Upper lobe of left lung (tissue), 6 donors: ENCODE data around the gene CARMIL1. TPM values are rescaled to one million over a fixed set of nuclear protein-coding genes. Genes with fewer than 3 reads are reported as not detected.

ENCODE experiments used
- ATAC-seq, 2 donors: fragments of 200-7000 bp; cut with Tn5 transposase; one replicate each; pipeline ENCODE4 v1.9.1; 2022; ENCODE audit warnings: mild to moderate bottlenecking in 2 of 2, moderate library complexity in 2 of 2; ENCODE audit not compliant: low FRiP score in 2 of 2
- DNase-seq, 2 donors: peaks; one replicate each; pipeline ENCODE4 v3.0.0-alpha.2; 2019 to 2020
- H3K27ac ChIP-seq, 4 donors: fragments of 200-600 bp; sonication (generic); one replicate each; pipeline ENCODE4 v1.5.1; 2016 to 2019
- H3K27me3 ChIP-seq, 4 donors: fragments of 200-600 bp; sonication (generic); one replicate each; pipeline ENCODE4 v1.5.1; 2017 to 2019
- H3K36me3 ChIP-seq, 4 donors: fragments of 200-600 bp; sonication (generic); one replicate each; pipeline ENCODE4 v1.5.1; 2016 to 2019
- H3K4me1 ChIP-seq, 4 donors: fragments of 200-600 bp; sonication (generic); one replicate each; pipeline ENCODE4 v1.5.1; 2018 to 2019
- H3K4me3 ChIP-seq, 4 donors: fragments of 200-600 bp; sonication (generic); one replicate each; pipeline ENCODE4 v1.5.1; 2017 to 2019; ENCODE audit warnings: mild to moderate bottlenecking in 2 of 4, moderate library complexity in 1 of 4
- H3K9me3 ChIP-seq, 4 donors: fragments of 200-600 bp; sonication (generic); one replicate each; pipeline ENCODE4 v1.5.1; 2018 to 2019
- CTCF ChIP-seq, 6 experiments: fragments of 450-650 bp in 4 of 6; fragments of 200-600 bp in 2 of 6; sonication (generic) in 2 of 6; IDR thresholded peaks; one replicate each; pipeline ENCODE4 v1.5.1; 2016 to 2019; ENCODE audit warnings: antibody characterized with exemption in 6 of 6
- EP300 ChIP-seq, 4 donors: sonication (generic); formaldehyde crosslinking; IDR thresholded peaks; one replicate each; pipeline ENCODE4 v1.5.1; 2017; ENCODE audit warnings: antibody characterized with exemption in 4 of 4, control low read depth in 2 of 4
- POLR2A ChIP-seq, 4 donors: fragments of 450-650 bp; IDR thresholded peaks; one replicate each; pipeline ENCODE4 v1.5.1; 2016 to 2017; ENCODE audit warnings: antibody characterized with exemption in 4 of 4, mild to moderate bottlenecking in 2 of 4
- POLR2AphosphoS5 ChIP-seq, 2 donors: sonication (generic); formaldehyde crosslinking; IDR thresholded peaks; one replicate each; pipeline ENCODE4 v1.5.1; 2017; ENCODE audit warnings: antibody characterized with exemption in 2 of 2
- WGBS, 2 donors: methylation state at CpG; one replicate each; pipeline ENCODE4 v1.1.5; 2017 to 2018; 5-methylcytosine and 5-hydroxymethylcytosine counted together
- total RNA-seq, 6 donors: library from RNA; depleted of rRNA in 4 of 6; stranded (reverse); fragments of >200 nt in 4 of 6; gene quantifications; one replicate each; pipeline versions ENCODE4 v1.1.0 to v1.2.1, GENCODE V29; 2016 to 2021
- donor health status: DM: no; HTN: no; CAD: no; lungs with moderate emphysema.
- donor health status: DM: no; HTN: yes; CAD: no; lungs with severe emphysema.

Gene CARMIL1
- total RNA-seq, 6 donors from 2014 or later, result 19.8 to 78.6 (median 44.9) TPM

GRCh38 chr6:25410102-25410501, 130.9 kb downstream of the CARMIL1 start:
- TF ChIP-seq POLR2A (IDR thresholded peaks at IDR 0.05), result no peak
- no peak for TF ChIP-seq POLR2AphosphoS5 (IDR thresholded peaks at IDR 0.05)
- no peak for TF ChIP-seq CTCF (IDR thresholded peaks at IDR 0.05)
- TF ChIP-seq EP300 (IDR thresholded peaks at IDR 0.05), result no peak
- no peak overlapping the region for H3K27ac ChIP-seq
- peaks cover 20 to 53% (median 25%) of the 10 kb centered on the region in 4 donors for H3K4me1 ChIP-seq
- no peaks in the 10 kb centered on the region for H3K36me3 ChIP-seq
- ATAC-seq, result no peak
- H3K27me3 ChIP-seq, result no peaks in the 10 kb centered on the region
- no peaks in the 10 kb centered on the region for H3K9me3 ChIP-seq
- 81 to 83% methylated on average over 1 of the region's 1 CpG for WGBS, 2 donors
- no peak for DNase-seq
- H3K4me3 ChIP-seq, result no peak overlapping the region

- TF ChIP-seq EP300 (IDR thresholded peaks at IDR 0.05) (no peak), POLR2A (IDR thresholded peaks at IDR 0.05) (no peak), CTCF (IDR thresholded peaks at IDR 0.05) (no peak), POLR2AphosphoS5 (IDR thresholded peaks at IDR 0.05) (no peak)
- Histone ChIP-seq H3K9me3 (no peaks in the 10 kb centered on the region), H3K27me3 (no peaks in the 10 kb centered on the region), H3K4me3 (peak overlapping the region in 1 of 4 donors; percentile 5), H3K36me3 (no peaks in the 10 kb centered on the region), H3K4me1 (peaks cover 10 to 54% (median 17%) of the 10 kb centered on the region in 4 donors), H3K27ac (no peak overlapping the region)
- ATAC-seq (no peak), DNase-seq (no peak)
- WGBS, 2 donors, result 68 to 71% methylated on average over 7 of the region's 7 CpGs
Observed at GRCh38 chr6:25411316-25411950, 132.3 kb downstream of the CARMIL1 start.

- Histone ChIP-seq H3K4me3 (no peak overlapping the region), H3K27ac (no peak overlapping the region), H3K9me3 (no peaks in the 10 kb centered on the region), H3K4me1 (peaks cover 15 to 68% (median 29%) of the 10 kb centered on the region in 4 donors), H3K27me3 (no peaks in the 10 kb centered on the region), H3K36me3 (no peaks in the 10 kb centered on the region)
- no peak for ATAC-seq
- no peak for DNase-seq
- WGBS, 2 donors, result 67 to 83% methylated on average over 1 of the region's 1 CpG
- TF ChIP-seq POLR2AphosphoS5 (IDR thresholded peaks at IDR 0.05) (no peak), POLR2A (IDR thresholded peaks at IDR 0.05) (no peak), CTCF (IDR thresholded peaks at IDR 0.05) (no peak), EP300 (IDR thresholded peaks at IDR 0.05) (no peak)
Observed at GRCh38 chr6:25413207-25413905, 134.2 kb downstream of the CARMIL1 start.

GRCh38 chr6:25414168-25414567, 135.0 kb downstream of the CARMIL1 start:
- peaks cover 17 to 77% (median 31%) of the 10 kb centered on the region in 4 donors for H3K4me1 ChIP-seq

More at GRCh38 chr6:25414168-25414567, 135.0 kb downstream of the CARMIL1 start:
- no peak for TF ChIP-seq CTCF (IDR thresholded peaks at IDR 0.05)
- TF ChIP-seq POLR2A (IDR thresholded peaks at IDR 0.05), result no peak
- no peak for TF ChIP-seq POLR2AphosphoS5 (IDR thresholded peaks at IDR 0.05)
- no peak for TF ChIP-seq EP300 (IDR thresholded peaks at IDR 0.05)
- Histone ChIP-seq H3K9me3 (no peaks in the 10 kb centered on the region), H3K27me3 (no peaks in the 10 kb centered on the region), H3K36me3 (no peaks in the 10 kb centered on the region), H3K27ac (no peak overlapping the region), H3K4me3 (no peak overlapping the region)
- 40 to 57% methylated on average over 1 of the region's 1 CpG for WGBS, 2 donors
- ATAC-seq (no peak), DNase-seq (no peak)
